Upper lobe of right lung (tissue), 1 donor: ENCODE results near the gene CRIP2. TPM values are rescaled to one million over a fixed set of nuclear protein-coding genes. Genes with fewer than 3 reads are reported as not detected.

Experiments used
- ATAC-seq: fragments of 200-7000 bp; cut with Tn5 transposase; one replicate; pipeline ENCODE4 v1.9.1; 2020; ENCODE audit warnings: mild to moderate bottlenecking, moderate library complexity
- DNase-seq: peaks from one replicate; pipeline ENCODE4 v3.0.0-alpha.2; 2020
- H3K27ac ChIP-seq: fragments of 200-600 bp; one replicate; pipeline ENCODE4 v1.8.0; 2022
- H3K27me3 ChIP-seq: fragments of 200-600 bp; one replicate; pipeline ENCODE4 v1.8.0; 2022; ENCODE audit warnings: mild to moderate bottlenecking
- H3K36me3 ChIP-seq: fragments of 200-600 bp; one replicate; pipeline ENCODE4 v1.8.0; 2022
- H3K4me1 ChIP-seq: fragments of 200-600 bp; one replicate; pipeline ENCODE4 v1.8.0; 2022
- H3K4me3 ChIP-seq: fragments of 200-600 bp; one replicate; pipeline ENCODE4 v1.8.0; 2022; ENCODE audit warnings: mild to moderate bottlenecking
- H3K9me3 ChIP-seq: fragments of 200-600 bp; one replicate; pipeline ENCODE4 v1.8.0; 2022
- intact Hi-C: fragments of 100-400 bp; cut with DNase I; formaldehyde crosslinking; loops from one replicate; pipeline ENCODE4 v1.11.0; 2022
- total RNA-seq: library from RNA; stranded (reverse); fragmentation: NEBNext Ultra II Directional; extraction: Animal tissue kit (Norgen Biotek cat#: 25700); gene quantifications from one replicate; pipeline ENCODE4 v1.2.1, GENCODE V29; 2021
- TF ChIP-seq, protein P1 (sequence below): fragments of 200-600 bp; IDR thresholded peaks from one replicate; pipeline ENCODE4 v1.8.0; 2022; ENCODE audit warnings: antibody characterized with exemption
- donor health status: DM: no; HTN: yes; CAD: no; lungs with severe emphysema.

CRIP2 gene
- total RNA-seq, 1 donor from 2014 or later, result 191 TPM

DNA sequence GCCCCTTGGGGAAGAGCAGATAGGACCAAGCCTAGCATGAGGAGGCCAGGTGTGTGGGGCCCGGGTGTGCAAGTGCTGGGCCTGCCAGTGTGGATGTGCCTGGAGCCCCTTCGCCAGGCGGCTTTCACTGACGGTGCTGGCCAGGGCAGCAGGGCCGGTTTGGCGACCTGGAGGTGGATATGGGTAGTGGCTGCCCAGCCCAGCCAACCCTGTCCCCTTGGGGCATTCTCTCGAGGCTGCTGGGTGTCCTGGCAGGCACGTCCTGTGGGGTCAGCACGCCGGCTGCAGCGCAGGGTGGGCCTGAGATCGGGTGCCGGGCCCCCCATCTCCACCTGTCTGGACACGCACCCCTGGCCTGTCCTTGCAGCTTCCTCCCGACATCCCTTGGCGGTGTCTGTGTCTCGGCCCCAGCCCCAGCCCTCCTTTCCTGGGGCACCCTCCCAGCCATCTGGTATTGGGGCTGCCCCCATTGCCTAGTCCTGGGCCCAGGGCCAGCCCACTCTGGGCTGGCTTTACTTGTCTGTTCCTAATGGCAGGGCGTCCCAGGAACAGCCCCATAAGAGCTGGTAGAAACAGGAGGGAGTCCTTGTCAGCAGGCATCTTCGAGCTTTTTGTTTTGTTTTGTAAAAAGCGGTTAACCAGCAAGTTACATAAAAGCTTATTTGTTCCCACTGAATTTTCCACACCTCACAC lies 7.2 kb upstream of the CRIP2 start:
- TF ChIP-seq, protein P1, sequence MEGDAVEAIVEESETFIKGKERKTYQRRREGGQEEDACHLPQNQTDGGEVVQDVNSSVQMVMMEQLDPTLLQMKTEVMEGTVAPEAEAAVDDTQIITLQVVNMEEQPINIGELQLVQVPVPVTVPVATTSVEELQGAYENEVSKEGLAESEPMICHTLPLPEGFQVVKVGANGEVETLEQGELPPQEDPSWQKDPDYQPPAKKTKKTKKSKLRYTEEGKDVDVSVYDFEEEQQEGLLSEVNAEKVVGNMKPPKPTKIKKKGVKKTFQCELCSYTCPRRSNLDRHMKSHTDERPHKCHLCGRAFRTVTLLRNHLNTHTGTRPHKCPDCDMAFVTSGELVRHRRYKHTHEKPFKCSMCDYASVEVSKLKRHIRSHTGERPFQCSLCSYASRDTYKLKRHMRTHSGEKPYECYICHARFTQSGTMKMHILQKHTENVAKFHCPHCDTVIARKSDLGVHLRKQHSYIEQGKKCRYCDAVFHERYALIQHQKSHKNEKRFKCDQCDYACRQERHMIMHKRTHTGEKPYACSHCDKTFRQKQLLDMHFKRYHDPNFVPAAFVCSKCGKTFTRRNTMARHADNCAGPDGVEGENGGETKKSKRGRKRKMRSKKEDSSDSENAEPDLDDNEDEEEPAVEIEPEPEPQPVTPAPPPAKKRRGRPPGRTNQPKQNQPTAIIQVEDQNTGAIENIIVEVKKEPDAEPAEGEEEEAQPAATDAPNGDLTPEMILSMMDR, result no peak
- intact Hi-C loops, result no loop called here
- Histone ChIP-seq H3K9me3 (no peaks in the 10 kb centered on the region), H3K27me3 (no peaks in the 10 kb centered on the region), H3K4me1 (peaks cover 10% of the 10 kb centered on the region), H3K27ac (no peak overlapping the region), H3K36me3 (peaks cover 28% of the 10 kb centered on the region), H3K4me3 (no peak overlapping the region)
- DNase-seq, result no peak
- ATAC-seq, result no peak

DNA sequence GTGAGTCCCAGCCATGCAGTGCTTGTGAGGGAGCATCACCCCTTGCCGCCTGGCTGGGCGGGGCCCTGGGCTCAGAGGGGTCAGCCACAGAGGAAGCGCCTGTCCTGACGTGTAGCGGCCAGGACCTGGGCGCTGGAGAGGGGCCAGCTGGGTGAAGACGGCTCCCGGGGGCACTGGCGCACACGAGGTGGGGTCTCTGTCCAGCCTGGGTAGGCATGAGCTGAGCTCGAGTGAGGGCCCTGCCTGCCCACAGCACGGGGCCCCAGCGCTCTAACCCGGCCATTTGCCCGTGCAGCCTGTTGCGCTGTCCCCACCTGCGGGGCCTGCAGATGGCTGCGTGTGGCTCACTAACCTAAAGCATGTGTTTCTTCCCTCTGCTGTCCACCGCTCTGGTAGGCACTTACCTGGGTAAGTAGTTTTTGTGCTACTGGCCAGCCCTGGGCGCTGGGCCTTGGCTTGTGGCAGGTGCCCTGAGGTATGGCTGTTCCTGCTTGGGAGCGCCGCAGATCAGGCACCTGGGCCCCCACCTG lies 6.6 kb upstream of the CRIP2 start:
- TF ChIP-seq, protein P1, result no peak
- H3K27me3 ChIP-seq, result no peaks in the 10 kb centered on the region
- no peak for ATAC-seq
- H3K27ac ChIP-seq, result no peak overlapping the region
- no peak overlapping the region for H3K4me3 ChIP-seq
- DNase-seq, result no peak
- H3K9me3 ChIP-seq, result no peaks in the 10 kb centered on the region
- H3K36me3 ChIP-seq, result peaks cover 25% of the 10 kb centered on the region
- H3K4me1 ChIP-seq, result peaks cover 16% of the 10 kb centered on the region
- intact Hi-C loops, result no loop called here

DNA sequence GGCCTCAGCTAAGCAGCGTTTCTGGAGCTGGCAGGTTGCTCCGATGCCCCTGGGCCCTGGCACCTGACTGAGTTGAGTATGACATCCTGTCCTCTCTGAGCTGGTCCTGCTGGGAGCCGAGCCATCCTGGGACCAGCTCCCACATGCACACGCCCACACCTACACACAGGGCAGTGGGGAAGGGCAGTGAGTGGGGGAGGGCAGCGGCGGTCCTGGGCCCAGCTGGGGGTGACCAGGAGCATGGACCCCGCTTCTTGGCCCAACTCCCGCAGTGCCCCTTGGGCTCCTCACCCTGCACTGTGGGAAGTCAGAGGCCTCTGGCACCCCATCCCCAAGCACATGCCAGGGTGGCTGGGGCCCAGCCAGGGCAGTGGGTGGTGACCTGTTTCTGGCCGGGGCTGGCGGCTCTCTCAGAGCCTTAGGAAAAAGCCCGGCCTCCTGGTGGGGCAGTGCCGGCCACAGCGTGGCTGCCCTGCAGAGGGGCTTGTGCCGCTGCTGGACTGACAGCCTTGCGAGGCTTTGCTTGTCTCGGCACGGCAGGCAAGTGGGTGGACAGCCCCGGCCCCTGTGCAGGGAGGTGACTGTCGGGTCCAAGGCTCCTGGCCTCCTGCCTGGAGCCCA lies 5.9 kb upstream of the CRIP2 start:
- Histone ChIP-seq H3K27ac (peak overlapping the region; percentile 24), H3K27me3 (no peaks in the 10 kb centered on the region), H3K9me3 (no peaks in the 10 kb centered on the region), H3K4me3 (no peak overlapping the region), H3K36me3 (peaks cover 18% of the 10 kb centered on the region), H3K4me1 (peaks cover 24% of the 10 kb centered on the region)
- ATAC-seq (no peak), DNase-seq (no peak)
- TF ChIP-seq, protein P1, result no peak
- intact Hi-C loops, result no loop called here

DNA sequence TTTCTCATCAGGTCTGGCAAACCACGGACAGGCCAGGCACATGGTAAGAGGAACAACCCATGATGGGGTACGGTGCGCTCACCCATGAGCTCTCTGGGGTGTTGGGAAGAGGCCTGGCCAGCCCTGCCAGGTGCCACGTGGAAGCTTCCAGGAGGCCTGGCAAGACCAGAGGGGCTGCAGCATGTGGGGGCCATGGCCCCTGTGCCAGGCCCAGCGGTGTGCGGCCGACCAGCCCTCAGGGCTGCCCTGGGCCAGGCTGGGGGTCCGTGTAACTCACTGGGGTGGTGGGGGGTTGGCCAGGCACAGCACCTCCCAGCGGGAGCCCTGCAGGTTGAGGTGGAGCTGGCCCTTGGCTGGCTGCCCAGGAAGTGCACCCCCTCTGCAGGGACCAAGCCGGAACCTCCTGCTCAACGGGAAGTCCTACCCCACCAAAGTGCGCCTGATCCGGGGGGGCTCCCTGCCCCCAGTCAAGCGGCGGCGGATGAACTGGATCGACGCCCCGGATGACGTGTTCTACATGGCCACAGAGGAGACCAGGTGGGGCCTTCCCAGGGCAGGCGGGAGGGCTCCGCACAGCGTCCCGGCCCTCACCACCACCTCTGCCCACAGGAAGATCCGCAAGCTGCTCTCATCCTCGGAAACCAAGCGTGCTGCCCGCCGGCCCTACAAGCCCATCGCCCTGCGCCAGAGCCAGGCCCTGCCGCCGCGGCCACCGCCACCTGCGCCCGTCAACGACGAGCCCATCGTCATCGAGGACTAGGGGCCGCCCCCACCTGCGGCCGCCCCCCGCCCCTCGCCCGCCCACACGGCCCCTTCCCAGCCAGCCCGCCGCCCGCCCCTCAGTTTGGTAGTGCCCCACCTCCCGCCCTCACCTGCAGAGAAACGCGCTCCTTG lies 4.9 kb upstream of the CRIP2 start:
- ATAC-seq (no peak), DNase-seq (no peak)
- TF ChIP-seq, protein P1, result no peak
- intact Hi-C loops, result no loop called here
- peak overlapping the region; percentile 24 for H3K27ac ChIP-seq
- peaks cover 26% of the 10 kb centered on the region for H3K4me1 ChIP-seq
- peaks cover 10% of the 10 kb centered on the region for H3K36me3 ChIP-seq
- H3K27me3 ChIP-seq, result no peaks in the 10 kb centered on the region
- H3K9me3 ChIP-seq, result no peaks in the 10 kb centered on the region
- no peak overlapping the region for H3K4me3 ChIP-seq

DNA sequence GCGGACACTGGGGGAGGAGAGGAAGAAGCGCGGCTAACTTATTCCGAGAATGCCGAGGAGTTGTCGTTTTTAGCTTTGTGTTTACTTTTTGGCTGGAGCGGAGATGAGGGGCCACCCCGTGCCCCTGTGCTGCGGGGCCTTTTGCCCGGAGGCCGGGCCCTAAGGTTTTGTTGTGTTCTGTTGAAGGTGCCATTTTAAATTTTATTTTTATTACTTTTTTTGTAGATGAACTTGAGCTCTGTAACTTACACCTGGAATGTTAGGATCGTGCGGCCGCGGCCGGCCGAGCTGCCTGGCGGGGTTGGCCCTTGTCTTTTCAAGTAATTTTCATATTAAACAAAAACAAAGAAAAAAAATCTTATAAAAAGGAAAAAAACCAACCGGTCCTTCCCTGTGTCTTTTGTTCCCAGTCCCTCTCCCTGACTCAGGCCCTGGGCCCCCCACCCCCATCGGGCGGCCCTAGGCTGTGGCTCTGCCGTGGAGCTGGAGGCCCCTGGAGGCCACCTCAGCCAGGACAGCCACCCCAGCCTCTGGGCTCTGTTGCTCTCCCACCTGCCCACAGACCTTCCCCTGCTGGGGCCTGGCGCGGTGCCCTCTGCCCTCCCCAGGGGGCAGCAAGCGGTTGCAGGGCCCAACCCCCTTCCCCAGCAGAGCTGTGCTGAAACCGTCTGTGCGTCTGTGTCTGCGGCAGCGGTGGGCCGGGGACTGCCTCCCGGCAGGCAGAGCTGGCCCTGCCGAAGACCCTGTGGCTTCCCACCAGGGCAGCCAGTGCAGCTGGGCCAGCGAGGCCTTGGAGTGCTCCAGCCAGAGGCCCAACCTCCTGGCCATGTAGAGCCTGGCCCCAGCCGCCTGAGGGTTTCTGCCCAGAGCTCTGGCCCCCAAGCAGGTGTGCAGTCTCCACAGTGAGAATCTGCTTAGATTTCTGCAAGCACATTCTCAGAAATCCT lies 4.0 kb upstream of the CRIP2 start:
- DNase-seq, result no peak
- Histone ChIP-seq H3K27me3 (peaks cover 6% of the 10 kb centered on the region), H3K36me3 (peaks cover 1% of the 10 kb centered on the region), H3K4me1 (peaks cover 26% of the 10 kb centered on the region), H3K9me3 (no peaks in the 10 kb centered on the region), H3K27ac (peak overlapping the region; percentile 3), H3K4me3 (no peak overlapping the region)
- intact Hi-C loops, result no loop called here
- TF ChIP-seq, protein P1, result no peak
- ATAC-seq, result no peak
